NB4 (cell line): Measurements from ENCODE around the gene COG3.

Experiments used
- DNase-seq: peaks from one replicate; pipeline ENCODE4 v3.0.0; 2010; ENCODE audit warnings: low read depth
- H3K4me3 ChIP-seq: one replicate; pipeline ENCODE4 v1.5.1; 2011; ENCODE audit warnings: mild to moderate bottlenecking, low read depth, low read length, moderate library complexity
- CTCF ChIP-seq: IDR thresholded peaks from one replicate; pipeline ENCODE4 v1.5.1; 2012; ENCODE audit warnings: low read depth, low read length
- MYC ChIP-seq: IDR thresholded peaks from 2 replicates; pipeline ENCODE4 v1.6.1; 2011; ENCODE audit warnings: low read depth, low read length
- POLR2A ChIP-seq: IDR thresholded peaks from 2 replicates; pipeline ENCODE4 v1.6.1; 2011; ENCODE audit warnings: mild to moderate bottlenecking; ENCODE audit not compliant: insufficient read length; ENCODE audit errors: extremely low read depth
- TF ChIP-seq, protein P1 (sequence below): IDR thresholded peaks from 2 replicates; pipeline ENCODE4 v1.6.1; 2011; ENCODE audit warnings: low read depth, low read length

The COG3 gene

GRCh38 chr13:45479661-45480060 lies 14.9 kb downstream of the COG3 start:
- no peak for DNase-seq
- H3K4me3 ChIP-seq: no peak overlapping the region
- TF ChIP-seq, protein P1, sequence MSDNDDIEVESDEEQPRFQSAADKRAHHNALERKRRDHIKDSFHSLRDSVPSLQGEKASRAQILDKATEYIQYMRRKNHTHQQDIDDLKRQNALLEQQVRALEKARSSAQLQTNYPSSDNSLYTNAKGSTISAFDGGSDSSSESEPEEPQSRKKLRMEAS: no peak
- TF ChIP-seq MYC (no peak), POLR2A (no peak), CTCF (no peak)

- no peak overlapping the region for H3K4me3 ChIP-seq
- DNase-seq: no peak
- TF ChIP-seq POLR2A (no peak), CTCF (no peak), MYC (no peak)
- TF ChIP-seq, protein P1: no peak
These were observed 16.9 kb downstream of the COG3 start for GRCh38 chr13:45481688-45482087.

DNA sequence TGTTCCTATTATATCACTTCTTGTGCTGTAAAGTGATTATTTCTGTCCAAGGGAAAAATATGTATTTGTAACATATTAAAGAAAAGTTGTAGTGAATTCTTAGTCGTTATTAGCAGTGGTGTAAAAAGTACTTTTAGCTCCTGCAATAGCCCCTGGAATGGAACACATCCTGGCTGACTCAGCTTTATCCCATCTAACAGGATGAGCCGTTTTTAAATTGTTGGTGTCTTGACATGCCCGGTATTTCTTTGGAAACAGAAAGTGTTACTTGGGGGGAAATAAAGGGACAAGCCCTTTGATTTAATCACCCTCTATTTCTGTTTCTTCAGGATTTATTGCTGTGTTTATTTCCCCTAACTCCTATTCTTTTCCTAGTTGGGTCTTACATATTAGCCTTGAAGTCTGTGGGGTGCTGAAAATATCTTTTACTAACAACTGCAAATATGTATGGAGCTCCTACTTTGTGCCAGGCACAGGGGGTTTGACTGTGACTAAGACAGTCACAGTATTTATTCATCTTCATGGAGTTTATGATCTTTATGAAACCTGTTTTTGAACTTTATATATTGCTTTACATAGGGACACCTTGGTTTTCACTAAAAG lies 17.9 kb downstream of the COG3 start:
- H3K4me3 ChIP-seq: no peak overlapping the region
- TF ChIP-seq MYC: no peak
- TF ChIP-seq CTCF: no peak
- TF ChIP-seq, protein P1: no peak
- no peak for TF ChIP-seq POLR2A
- no peak for DNase-seq

DNA sequence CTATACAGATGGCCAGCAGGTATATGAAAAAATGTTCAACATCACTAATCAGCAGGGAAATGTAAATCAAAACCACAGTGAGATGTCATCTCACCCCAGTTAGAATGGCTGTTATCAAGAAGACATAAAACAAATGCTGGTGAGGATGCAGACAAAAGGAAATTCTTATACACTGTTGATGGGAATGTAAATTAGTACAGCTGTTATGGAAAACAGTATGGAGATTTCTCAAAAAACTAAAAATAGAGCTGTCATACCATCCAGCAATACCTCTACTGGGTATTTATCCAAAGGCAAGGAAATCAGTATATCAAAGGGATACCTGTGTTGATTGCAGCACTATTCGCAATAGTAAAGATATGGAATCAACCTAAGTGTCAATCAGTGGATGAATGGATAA lies 22.9 kb downstream of the COG3 start:
- no peak for DNase-seq
- no peak for TF ChIP-seq MYC
- no peak for TF ChIP-seq POLR2A
- TF ChIP-seq CTCF: no peak
- TF ChIP-seq, protein P1: no peak
- no peak overlapping the region for H3K4me3 ChIP-seq

GRCh38 chr13:45490068-45490467 lies 25.3 kb downstream of the COG3 start:
- TF ChIP-seq MYC (no peak), CTCF (peak; percentile 14), POLR2A (no peak)
- TF ChIP-seq, protein P1: no peak
- H3K4me3 ChIP-seq: no peak overlapping the region
- DNase-seq: peak; percentile 24

DNA sequence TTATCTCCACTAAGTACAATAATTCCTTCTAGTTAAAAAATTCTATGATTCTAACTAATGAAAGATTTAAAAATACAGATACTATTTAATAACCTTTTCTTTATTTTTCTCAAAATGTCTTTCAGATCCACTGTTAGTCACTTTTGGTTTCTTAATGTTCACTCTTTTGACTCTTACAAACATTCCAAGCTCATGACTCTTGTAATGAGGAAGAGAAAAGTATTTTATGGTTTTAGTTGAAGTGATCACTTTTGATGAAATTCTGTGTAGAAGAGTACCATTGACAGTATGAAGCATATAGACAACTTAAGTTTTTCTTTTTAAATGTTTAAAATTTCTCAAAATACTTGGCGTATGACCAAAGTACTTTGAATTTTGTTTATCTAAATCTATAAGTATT lies 27.8 kb downstream of the COG3 start:
- DNase-seq: no peak
- H3K4me3 ChIP-seq: no peak overlapping the region
- no peak for TF ChIP-seq MYC
